ENCODE data around the gene DPEP2NB. TPM values are rescaled to one million over a fixed set of nuclear protein-coding genes. Genes with fewer than 3 reads are reported as not detected.

Gene DPEP2NB
- total RNA-seq, 2 donors from 2014 or later = not detected

DNA sequence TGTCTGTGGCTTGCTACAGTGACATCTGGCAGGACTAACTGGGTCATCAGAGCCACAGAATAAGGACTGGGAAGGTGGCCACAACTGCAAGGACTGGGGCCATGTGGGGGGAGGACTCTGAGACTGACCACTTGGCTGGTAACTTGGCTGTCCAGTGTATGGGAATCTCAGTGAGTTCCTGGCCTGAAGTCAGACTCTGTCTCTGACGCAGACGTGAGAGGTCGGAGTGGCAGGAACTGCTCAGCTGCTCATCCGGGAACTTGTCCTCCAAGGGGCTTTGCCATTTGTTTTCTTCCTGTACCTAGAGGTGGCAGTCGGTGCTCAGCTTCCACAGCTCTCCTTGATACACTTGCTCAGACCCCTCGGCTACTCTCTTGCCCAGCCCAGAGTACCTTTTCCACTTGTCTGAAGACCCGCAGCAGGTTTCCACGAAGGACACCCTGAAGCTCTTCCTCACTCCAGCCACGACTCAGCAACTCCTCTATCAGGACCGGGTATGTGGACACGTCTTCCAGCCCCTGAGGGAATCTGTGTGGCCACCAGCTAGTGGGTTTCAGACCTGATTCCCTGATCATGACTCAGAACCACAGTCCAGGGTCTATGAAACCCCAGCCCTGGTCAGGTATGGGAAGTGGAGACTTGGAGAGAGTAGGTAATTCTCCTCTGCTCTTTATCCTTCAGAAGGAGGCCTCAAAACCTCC lies 28.1 kb downstream of the DPEP2NB start:
- Histone ChIP-seq H3K4me1 (ENCODE audit: control insufficient read depth in 1 of 2, low read depth in 2 of 2) (no peaks in the 10 kb centered on the region), H3K27ac (no peak overlapping the region), H3K36me3 (no peaks in the 10 kb centered on the region), H3K9me3 (no peaks in the 10 kb centered on the region), H3K27me3 (replicated peaks; ENCODE audit: insufficient read depth) (no peaks in the 10 kb centered on the region), H3K4me3 (no peak overlapping the region)
- no peak for DNase-seq (ENCODE audit: low spot score)
- ATAC-seq (ENCODE audit: insufficient number of reproducible peaks, low FRiP score, low read depth) = no peak
- no peak for TF ChIP-seq CTCF (IDR thresholded peaks at IDR 0.05)

- ATAC-seq (ENCODE audit: insufficient number of reproducible peaks, low FRiP score, low read depth) (no peak), DNase-seq (ENCODE audit: low spot score) (no peak)
- Histone ChIP-seq H3K9me3 (no peaks in the 10 kb centered on the region), H3K27me3 (replicated peaks; ENCODE audit: insufficient read depth) (no peaks in the 10 kb centered on the region), H3K4me1 (ENCODE audit: control insufficient read depth in 1 of 2, low read depth in 2 of 2) (no peaks in the 10 kb centered on the region), H3K27ac (no peak overlapping the region), H3K36me3 (no peaks in the 10 kb centered on the region), H3K4me3 (no peak overlapping the region)
- no peak for TF ChIP-seq CTCF (IDR thresholded peaks at IDR 0.05)
Observed at GRCh38 chr16:67986949-67987348, 28.8 kb downstream of the DPEP2NB start.

- TF ChIP-seq CTCF (IDR thresholded peaks at IDR 0.05) = no peak
Observed at GRCh38 chr16:67982011-67982696, 33.6 kb downstream of the DPEP2NB start.

DNA sequence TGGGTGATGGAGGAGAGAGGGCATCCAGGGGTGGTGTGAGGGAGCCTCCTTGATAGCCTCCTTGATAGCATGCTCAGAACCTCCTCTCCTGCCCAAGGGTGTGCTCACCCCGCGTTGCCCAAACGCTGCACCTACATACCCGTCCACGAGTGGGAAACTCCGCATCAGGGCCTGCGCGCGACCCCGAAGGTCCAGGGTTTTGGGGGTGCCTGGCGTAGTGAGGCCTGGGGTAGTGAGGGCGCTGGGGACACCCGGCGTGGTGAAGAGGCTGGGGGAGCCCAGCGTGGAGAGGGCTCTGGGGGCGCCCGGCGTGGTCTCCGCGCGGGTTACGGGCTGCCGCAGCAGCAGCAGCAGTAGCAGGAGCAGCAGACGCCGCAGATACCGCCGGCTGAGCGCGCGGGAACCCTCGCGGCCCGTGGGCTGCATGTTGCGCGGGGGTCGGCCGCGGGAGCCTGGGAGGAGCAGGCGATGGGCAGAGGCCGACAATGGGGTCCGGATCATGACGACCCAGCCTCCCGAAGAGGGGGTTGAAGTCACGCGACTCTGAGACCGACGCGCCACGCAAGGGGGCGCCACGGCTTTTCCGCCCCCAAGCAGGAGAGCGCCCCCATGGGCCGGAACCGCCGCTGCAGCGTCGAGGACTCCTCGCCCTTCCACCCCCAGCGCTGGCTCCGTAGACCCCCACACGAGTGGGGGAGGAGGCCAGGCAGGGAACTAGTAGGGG lies 35.6 kb downstream of the DPEP2NB start, which contains the start of gene DPEP3:
DPEP3 (minus strand) TSS at position 545 of the 724 bp plus-strand sequence; CDS start at position 426, 119 bp downstream.
- DNase-seq (ENCODE audit: low spot score) = no peak
- no peak within 1 kb of the TSS for H3K27ac ChIP-seq
- no peaks in the 10 kb centered on the region for H3K36me3 ChIP-seq
- no peaks in the 10 kb centered on the region for H3K27me3 ChIP-seq (replicated peaks; ENCODE audit: insufficient read depth)
- ATAC-seq (ENCODE audit: insufficient number of reproducible peaks, low FRiP score, low read depth) = no peak
- no peaks in the 10 kb centered on the region for H3K9me3 ChIP-seq
- no peak for TF ChIP-seq CTCF (IDR thresholded peaks at IDR 0.05)
- H3K4me3 ChIP-seq = no peak within 1 kb of the TSS
- H3K4me1 ChIP-seq (ENCODE audit: control insufficient read depth in 1 of 2, low read depth in 2 of 2) = no peaks in the 10 kb centered on the region

More at GRCh38 chr16:67982011-67982696, 33.6 kb downstream of the DPEP2NB start:
- Histone ChIP-seq H3K27ac (no peak overlapping the region), H3K4me3 (no peak overlapping the region), H3K36me3 (no peaks in the 10 kb centered on the region), H3K27me3 (replicated peaks; ENCODE audit: insufficient read depth) (no peaks in the 10 kb centered on the region), H3K4me1 (ENCODE audit: control insufficient read depth in 1 of 2, low read depth in 2 of 2) (no peaks in the 10 kb centered on the region), H3K9me3 (no peaks in the 10 kb centered on the region)
- no peak for ATAC-seq (ENCODE audit: insufficient number of reproducible peaks, low FRiP score, low read depth)
- no peak for DNase-seq (ENCODE audit: low spot score)
